ENCODE measurements around the gene EEPD1.

The EEPD1 gene

GRCh38 chr7:36158321-36158605 is 5.2 kb downstream of the EEPD1 start:
- Histone ChIP-seq H3K27ac (no peak overlapping the region), H3K9ac (peak overlapping the region in 2 of 11 experiments; percentile 94 to 97; a peak in 3 of 22 replicates), H3K4me3 (peak overlapping the region in 3 of 10 experiments; percentile 92 to 99 (median 96); a peak in 5 of 20 replicates), H3K4me1 (peaks cover 44 to 88% (median 51%) of the 10 kb centered on the region in 10 experiments), H4K20me1 (peaks cover 8 to 100% (median 33%) of the 10 kb centered on the region in 11 experiments; a peak in 13 of 22 replicates), H3K9me3 (replicated peaks in 1 of 11) (no peaks in the 10 kb centered on the region), H3K36me3 (peaks cover 0 to 90% (median 14%) of the 10 kb centered on the region in 11 experiments; a peak in 13 of 22 replicates), H3K27me3 (no peaks in the 10 kb centered on the region), H3K4me2 (peak overlapping the region in 5 of 11 experiments; percentile 96 to 100 (median 98); a peak in 10 of 22 replicates)
- TF ChIP-seq Cebpa-rat (IDR thresholded peaks at IDR 0.05): no peak

- H3K4me2 ChIP-seq: peak overlapping the region in 3 of 11 experiments; percentile 98 to 100 (median 99); a peak in 6 of 22 replicates
- peaks cover 32 to 86% (median 39%) of the 10 kb centered on the region in 10 experiments for H3K4me1 ChIP-seq
- no peak overlapping the region for H3K27ac ChIP-seq
Measured at GRCh38 chr7:36159618-36160017, 6.6 kb downstream of the EEPD1 start.

GRCh38 chr7:36160313-36160712 is 7.3 kb downstream of the EEPD1 start:
- no peak for TF ChIP-seq Cebpa-rat (IDR thresholded peaks at IDR 0.05)
- Histone ChIP-seq H3K27me3 (no peaks in the 10 kb centered on the region), H4K20me1 (peaks cover 0 to 100% (median 13%) of the 10 kb centered on the region in 11 experiments; a peak in 11 of 22 replicates), H3K27ac (no peak overlapping the region), H3K36me3 (peaks cover 0 to 92% (median 10%) of the 10 kb centered on the region in 11 experiments; a peak in 12 of 22 replicates), H3K9me3 (replicated peaks in 1 of 11) (no peaks in the 10 kb centered on the region), H3K4me2 (peak overlapping the region in 3 of 11 experiments; percentile 98 to 100 (median 99); a peak in 5 of 22 replicates), H3K4me1 (peaks cover 25 to 87% (median 32%) of the 10 kb centered on the region in 10 experiments), H3K4me3 (peak overlapping the region in 1 of 10 experiments; percentile 99; a peak in 1 of 20 replicates), H3K9ac (peak overlapping the region in 1 of 11 experiments; percentile 97; a peak in 1 of 22 replicates)

More at GRCh38 chr7:36159618-36160017, 6.6 kb downstream of the EEPD1 start:
- Histone ChIP-seq H3K36me3 (peaks cover 0 to 98% (median 14%) of the 10 kb centered on the region in 11 experiments; a peak in 13 of 22 replicates), H3K4me3 (peak overlapping the region in 2 of 10 experiments; percentile 92 to 99; a peak in 4 of 20 replicates), H4K20me1 (peaks cover 2 to 100% (median 20%) of the 10 kb centered on the region in 11 experiments; a peak in 13 of 22 replicates), H3K9ac (peak overlapping the region in 2 of 11 experiments; percentile 30 to 97; a peak in 1 of 22 replicates), H3K27me3 (no peaks in the 10 kb centered on the region), H3K9me3 (replicated peaks in 1 of 11) (no peaks in the 10 kb centered on the region)
- no peak for TF ChIP-seq Cebpa-rat (IDR thresholded peaks at IDR 0.05)

GRCh38 chr7:36161996-36162395 is 8.9 kb downstream of the EEPD1 start:
- Histone ChIP-seq H3K4me2 (peak overlapping the region in 5 of 11 experiments; percentile 6 to 100 (median 20); a peak in 6 of 22 replicates), H3K9me3 (replicated peaks in 1 of 11) (no peaks in the 10 kb centered on the region), H3K4me3 (no peak overlapping the region), H3K27ac (no peak overlapping the region), H3K36me3 (peaks cover 0 to 90% (median 10%) of the 10 kb centered on the region in 11 experiments; a peak in 11 of 22 replicates), H3K27me3 (no peaks in the 10 kb centered on the region), H4K20me1 (peaks cover 0 to 100% (median 5%) of the 10 kb centered on the region in 11 experiments; a peak in 8 of 22 replicates), H3K4me1 (peaks cover 10 to 99% (median 16%) of the 10 kb centered on the region in 10 experiments; a peak in 16 of 20 replicates), H3K9ac (no peak overlapping the region; a peak in 1 of 22 replicates)
- TF ChIP-seq Cebpa-rat (IDR thresholded peaks at IDR 0.05): no peak

GRCh38 chr7:36165059-36165458 is 12.0 kb downstream of the EEPD1 start:
- Histone ChIP-seq H3K9me3 (replicated peaks in 1 of 11) (no peaks in the 10 kb centered on the region), H3K27ac (peak overlapping the region in 3 of 11 experiments; percentile 7 to 54 (median 40); a peak in 4 of 22 replicates), H3K4me2 (peak overlapping the region in 4 of 11 experiments; percentile 2 to 100 (median 68); a peak in 6 of 22 replicates), H3K9ac (no peak overlapping the region), H3K4me3 (no peak overlapping the region; a peak in 1 of 20 replicates), H4K20me1 (peaks cover 0 to 99% (median 0%) of the 10 kb centered on the region in 11 experiments; a peak in 7 of 22 replicates), H3K36me3 (peaks cover 0 to 87% (median 7%) of the 10 kb centered on the region in 11 experiments; a peak in 10 of 22 replicates), H3K27me3 (no peaks in the 10 kb centered on the region), H3K4me1 (peaks cover 6 to 91% (median 12%) of the 10 kb centered on the region in 10 experiments; a peak in 15 of 20 replicates)
- no peak for TF ChIP-seq Cebpa-rat (IDR thresholded peaks at IDR 0.05)

- Histone ChIP-seq H3K9me3 (replicated peaks in 1 of 11) (no peaks in the 10 kb centered on the region), H3K27me3 (no peaks in the 10 kb centered on the region), H3K9ac (no peak overlapping the region), H3K4me3 (no peak overlapping the region), H3K36me3 (peaks cover 0 to 88% (median 7%) of the 10 kb centered on the region in 11 experiments; a peak in 10 of 22 replicates), H3K4me1 (peaks cover 6 to 89% (median 12%) of the 10 kb centered on the region in 10 experiments; a peak in 15 of 20 replicates), H3K27ac (no peak overlapping the region), H3K4me2 (peak overlapping the region in 3 of 11 experiments; percentile 39 to 100 (median 98); a peak in 4 of 22 replicates), H4K20me1 (peaks cover 0 to 98% (median 0%) of the 10 kb centered on the region in 11 experiments; a peak in 6 of 22 replicates)
- no peak for TF ChIP-seq Cebpa-rat (IDR thresholded peaks at IDR 0.05)
Measured at GRCh38 chr7:36165802-36166201, 12.7 kb downstream of the EEPD1 start.

GRCh38 chr7:36167403-36168050 is 14.5 kb downstream of the EEPD1 start:
- Histone ChIP-seq H3K27ac (peak overlapping the region in 1 of 11 experiments; percentile 18; a peak in 1 of 22 replicates), H3K4me3 (no peak overlapping the region), H3K36me3 (peaks cover 0 to 80% (median 0%) of the 10 kb centered on the region in 11 experiments; a peak in 8 of 22 replicates), H3K9me3 (replicated peaks in 1 of 11) (no peaks in the 10 kb centered on the region), H3K27me3 (no peaks in the 10 kb centered on the region), H3K4me1 (peaks cover 6 to 89% (median 18%) of the 10 kb centered on the region in 10 experiments; a peak in 16 of 20 replicates), H4K20me1 (peaks cover 0 to 98% (median 0%) of the 10 kb centered on the region in 11 experiments; a peak in 6 of 22 replicates), H3K9ac (no peak overlapping the region), H3K4me2 (peak overlapping the region in 2 of 11 experiments; percentile 98 to 100; a peak in 5 of 22 replicates)
- TF ChIP-seq Cebpa-rat (IDR thresholded peaks at IDR 0.05): no peak

GRCh38 chr7:36171503-36171902 is 18.4 kb downstream of the EEPD1 start:
- H3K4me1 ChIP-seq: peaks cover 12 to 87% (median 30%) of the 10 kb centered on the region in 10 experiments
- H3K4me3 ChIP-seq: no peak overlapping the region
- peak overlapping the region in 6 of 11 experiments; percentile 27 to 65 (median 50); a peak in 11 of 22 replicates for H3K4me2 ChIP-seq
- peaks cover 0 to 12% (median 0%) of the 10 kb centered on the region in 11 experiments; a peak in 7 of 22 replicates for H3K9me3 ChIP-seq (replicated peaks in 1 of 11)
- no peak for TF ChIP-seq Cebpa-rat (IDR thresholded peaks at IDR 0.05)
- peaks cover 0 to 59% (median 0%) of the 10 kb centered on the region in 11 experiments; a peak in 8 of 22 replicates for H3K36me3 ChIP-seq
- H3K9ac ChIP-seq: peak overlapping the region in 2 of 11 experiments; percentile 16 to 18; a peak in 3 of 22 replicates
- H3K27ac ChIP-seq: peak overlapping the region in 4 of 11 experiments; percentile 6 to 53 (median 44); a peak in 6 of 22 replicates
- H4K20me1 ChIP-seq: peaks cover 0 to 92% (median 0%) of the 10 kb centered on the region in 11 experiments; a peak in 6 of 22 replicates
- no peaks in the 10 kb centered on the region for H3K27me3 ChIP-seq
